Esophagus mucosa (tissue), 1 donor: ENCODE measurements around the gene SSNA1. TPM values are rescaled to one million over a fixed set of nuclear protein-coding genes. Genes with fewer than 3 reads are reported as not detected.

Experiments used
- ATAC-seq: fragments of 200-7000 bp; cut with Tn5 transposase; one replicate; pipeline ENCODE4 v1.9.1; 2020
- total RNA-seq: library from RNA; stranded (reverse); gene quantifications from one replicate; pipeline ENCODE4 v1.2.4, GENCODE V29; 2023
- donor health status: DM: yes; HTN: yes; CAD: no.

SSNA1 gene
- total RNA-seq, 1 donor from 2014 or later: 86.8 TPM

DNA sequence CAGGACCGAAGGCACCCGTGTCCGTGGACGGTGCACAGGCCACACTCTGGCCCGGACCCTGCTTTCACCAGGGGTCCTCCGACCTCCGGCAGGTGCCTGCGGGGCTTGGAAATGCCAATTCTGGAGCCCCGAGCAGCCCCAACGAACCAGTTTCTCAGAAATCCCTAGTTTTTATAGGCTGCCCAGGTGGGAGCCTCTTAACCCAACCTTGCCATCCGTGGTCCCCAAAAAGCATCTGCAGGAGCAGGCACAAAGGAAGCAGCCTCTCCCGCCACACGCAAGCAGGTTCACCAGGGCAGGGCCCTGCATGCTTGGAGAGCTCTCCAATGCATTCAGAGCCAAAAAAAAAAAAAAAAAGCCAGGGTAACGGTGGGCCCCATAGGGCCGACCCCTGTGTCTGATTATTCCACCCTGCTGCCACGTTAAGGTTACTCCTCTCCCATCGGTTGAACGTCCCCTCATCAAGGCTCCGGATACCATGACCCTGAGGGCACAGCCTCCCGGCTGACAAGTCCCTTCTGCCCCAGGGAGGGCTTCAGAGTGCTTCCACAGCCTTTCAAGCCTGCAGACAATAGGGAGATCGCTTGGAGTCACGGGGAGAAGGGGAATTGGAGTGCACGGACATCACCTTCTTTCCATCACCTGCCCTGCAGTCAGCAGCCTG lies 12.9 kb downstream of the SSNA1 start:
- no peak for ATAC-seq

- no peak for ATAC-seq
These were observed 14.5 kb downstream of the SSNA1 start for GRCh38 chr9:137202966-137203365.

- ATAC-seq: no peak
These were observed 16.3 kb downstream of the SSNA1 start for GRCh38 chr9:137204731-137205125.

GRCh38 chr9:137205126-137206069 lies 16.9 kb downstream of the SSNA1 start, which contains the start of the genes NDOR1 and TMEM203:
Gene NDOR1 (plus strand): TSS chr9:137205700. CDS start chr9:137205778, 78 bp downstream.
Gene TMEM203 (minus strand): TSS chr9:137205648. CDS start chr9:137205414, 234 bp downstream.
- ATAC-seq: peak; percentile 69

GRCh38 chr9:137206602-137207001 lies 18.1 kb downstream of the SSNA1 start:
- no peak for ATAC-seq

GRCh38 chr9:137211532-137211931 lies 23.1 kb downstream of the SSNA1 start:
- ATAC-seq: no peak

DNA sequence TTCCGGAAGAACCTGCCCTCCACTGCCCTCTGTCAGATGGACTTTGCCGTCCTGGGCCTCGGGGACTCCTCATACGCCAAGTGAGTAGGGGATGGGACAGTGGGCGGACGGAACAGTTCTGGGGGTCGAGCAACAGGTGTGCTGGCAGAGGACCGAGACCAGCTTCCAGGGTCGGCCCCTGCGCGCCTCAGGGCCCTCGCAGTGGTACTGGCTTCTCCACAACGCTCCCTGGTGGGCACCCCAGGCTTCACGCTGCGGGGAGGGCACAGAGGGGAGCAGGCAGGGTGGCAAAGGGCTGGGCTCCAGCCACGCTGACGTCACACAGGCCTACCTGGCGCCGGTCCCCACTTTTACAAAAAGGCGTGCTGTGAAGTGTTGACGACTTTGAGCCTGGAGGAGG lies 24.0 kb downstream of the SSNA1 start:
- no peak for ATAC-seq

- ATAC-seq: peak; percentile 1
These were observed 24.9 kb downstream of the SSNA1 start for GRCh38 chr9:137213160-137214060.

DNA sequence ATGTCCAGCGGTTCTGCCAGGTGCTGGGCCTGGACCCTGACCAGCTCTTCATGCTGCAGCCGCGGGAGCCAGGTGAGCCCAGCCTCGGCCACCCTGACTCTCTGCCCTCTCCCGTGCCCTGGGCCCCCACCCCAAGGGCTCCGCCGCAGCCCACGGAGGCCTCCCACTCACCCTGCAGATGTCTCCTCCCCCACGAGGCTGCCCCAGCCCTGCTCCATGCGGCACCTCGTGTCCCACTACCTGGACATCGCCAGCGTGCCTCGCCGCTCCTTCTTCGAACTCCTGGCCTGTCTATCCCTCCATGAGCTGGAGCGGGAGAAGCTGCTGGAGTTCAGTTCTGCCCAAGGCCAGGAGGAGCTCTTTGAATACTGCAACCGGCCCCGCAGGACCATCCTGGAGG lies 26.1 kb downstream of the SSNA1 start:
- ATAC-seq: no peak

GRCh38 chr9:137215196-137215986 lies 26.9 kb downstream of the SSNA1 start:
- no peak for ATAC-seq

DNA sequence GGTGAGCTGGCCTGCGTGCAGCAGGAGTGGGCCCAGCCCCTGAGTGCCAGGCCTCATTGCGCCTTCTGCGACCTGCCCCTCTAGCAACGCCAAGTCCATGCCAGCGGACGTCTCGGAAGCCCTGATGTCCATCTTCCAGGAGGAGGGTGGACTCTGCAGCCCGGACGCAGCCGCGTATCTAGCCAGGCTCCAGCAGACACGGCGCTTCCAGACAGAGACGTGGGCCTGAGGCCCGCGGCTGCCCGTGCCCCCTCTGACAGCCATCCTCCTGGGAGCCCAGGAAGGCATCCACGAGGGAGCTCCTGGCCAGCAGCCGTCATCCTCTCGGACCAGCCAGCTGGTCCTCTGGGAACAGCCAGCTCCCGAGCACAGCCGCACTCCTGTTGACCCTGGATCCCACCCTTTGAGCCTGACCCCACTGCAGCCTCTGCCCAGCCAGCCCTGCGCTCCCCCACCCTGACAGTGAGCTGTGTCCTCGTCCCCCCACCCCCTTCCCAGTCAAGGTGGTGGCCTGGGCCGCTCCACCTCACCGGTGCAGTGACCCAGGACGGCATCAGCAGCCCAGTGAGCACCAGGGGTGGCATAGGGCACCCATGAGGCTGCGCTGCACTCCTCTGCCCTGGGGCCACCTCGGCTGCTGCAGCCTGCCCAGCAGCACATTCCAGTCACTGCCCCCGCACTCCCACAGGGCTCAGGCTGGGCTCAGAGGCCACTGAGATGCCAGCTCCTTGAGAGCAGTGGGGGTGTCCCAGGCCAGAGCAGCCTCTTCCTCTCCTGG lies 27.9 kb downstream of the SSNA1 start:
- ATAC-seq: no peak

DNA sequence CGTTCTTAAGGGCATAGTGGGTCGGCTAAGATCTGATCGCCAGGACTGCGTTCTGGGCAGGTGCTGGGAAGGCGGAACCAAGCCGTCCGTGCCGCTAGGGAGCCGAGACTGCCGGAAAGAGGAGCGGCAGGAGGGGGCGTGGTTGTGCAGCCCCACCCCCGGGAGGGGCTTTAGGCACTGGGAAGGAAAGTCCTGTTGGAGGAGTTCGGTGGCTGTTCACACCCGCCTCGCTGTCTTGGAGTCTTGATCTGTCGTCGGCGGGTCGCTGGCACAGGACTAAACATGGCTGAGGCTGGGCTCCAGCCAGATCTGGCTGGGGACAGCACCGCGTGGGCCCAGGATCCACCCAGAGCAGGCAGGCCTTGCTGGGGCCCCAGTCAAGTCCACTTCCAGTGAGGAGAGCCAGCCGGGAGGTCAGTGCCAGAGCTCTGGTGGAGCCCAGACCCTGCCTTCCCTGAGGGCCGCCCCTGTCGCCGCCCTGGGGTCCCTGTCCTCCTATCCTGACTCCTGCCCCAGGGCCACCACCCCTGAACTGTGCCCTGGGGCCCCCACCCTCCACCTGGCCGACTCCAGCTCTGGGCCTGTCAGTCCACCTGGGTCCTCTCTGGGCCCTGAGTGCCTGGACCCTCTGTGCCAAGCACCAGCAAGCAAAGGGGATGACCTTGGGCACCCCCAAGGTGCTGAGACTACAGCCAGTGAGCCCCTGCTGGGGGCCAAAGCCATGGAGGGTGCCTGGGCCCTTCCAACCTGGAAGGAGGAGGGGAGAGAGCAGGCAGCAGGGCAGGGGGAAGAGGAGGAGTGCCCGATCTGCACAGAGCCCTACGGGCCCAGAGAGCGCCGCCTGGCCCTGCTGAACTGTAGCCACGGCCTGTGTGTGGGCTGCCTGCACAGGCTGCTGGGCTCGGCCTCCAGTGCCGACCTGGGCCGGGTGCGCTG lies 29.1 kb downstream of the SSNA1 start:
- peak; percentile 79 for ATAC-seq

DNA sequence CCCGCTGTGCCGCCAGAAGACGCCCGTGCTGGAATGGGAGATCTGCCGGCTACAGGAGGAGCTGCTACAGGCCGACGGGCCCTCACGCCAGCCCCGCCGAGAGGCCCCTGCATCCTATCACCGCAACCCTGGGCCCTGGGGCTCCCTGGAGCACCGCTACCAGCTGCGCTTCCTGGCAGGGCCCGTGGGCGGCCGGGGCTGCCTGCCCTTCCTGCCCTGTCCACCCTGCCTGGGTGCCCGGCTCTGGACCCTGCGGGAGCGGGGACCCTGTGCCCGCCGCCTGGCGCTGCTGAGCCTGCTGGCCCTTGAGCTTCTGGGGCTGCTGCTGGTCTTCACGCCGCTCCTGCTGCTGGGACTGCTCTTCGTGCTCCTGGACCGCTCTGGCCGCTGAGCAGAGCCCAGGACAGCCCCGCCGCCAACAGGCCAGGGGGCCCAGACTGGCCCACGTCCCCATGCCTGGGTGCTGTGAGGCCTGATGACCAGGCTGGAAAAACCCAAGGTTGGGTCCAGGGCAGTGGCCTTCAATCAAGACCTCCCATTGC lies 29.8 kb downstream of the SSNA1 start:
- no peak for ATAC-seq

DNA sequence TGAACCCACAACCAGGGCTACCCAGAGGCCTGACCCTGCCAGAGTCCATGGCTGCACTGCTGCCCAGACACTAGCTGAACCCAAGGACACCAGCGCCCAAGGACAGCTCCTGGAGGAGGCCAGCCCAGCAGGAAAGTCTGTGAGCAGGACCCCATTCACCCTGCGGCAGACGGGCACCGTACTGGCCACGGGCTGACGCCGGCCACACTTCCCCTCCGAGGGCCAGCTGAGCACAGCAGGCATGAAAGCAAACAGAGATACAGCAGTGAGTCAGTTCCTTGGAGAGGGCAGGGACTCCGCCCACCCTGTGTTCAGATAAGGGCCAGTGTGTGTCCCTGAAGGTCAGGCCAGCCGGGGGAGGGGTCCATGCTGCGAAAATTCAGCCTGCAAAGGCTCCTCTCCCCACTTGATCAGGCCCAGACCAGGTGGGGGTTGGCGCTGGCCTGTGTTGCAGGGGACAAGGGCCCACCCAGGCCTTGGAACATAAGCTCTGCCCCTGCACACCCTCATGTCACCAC lies 30.3 kb downstream of the SSNA1 start:
- no peak for ATAC-seq

DNA sequence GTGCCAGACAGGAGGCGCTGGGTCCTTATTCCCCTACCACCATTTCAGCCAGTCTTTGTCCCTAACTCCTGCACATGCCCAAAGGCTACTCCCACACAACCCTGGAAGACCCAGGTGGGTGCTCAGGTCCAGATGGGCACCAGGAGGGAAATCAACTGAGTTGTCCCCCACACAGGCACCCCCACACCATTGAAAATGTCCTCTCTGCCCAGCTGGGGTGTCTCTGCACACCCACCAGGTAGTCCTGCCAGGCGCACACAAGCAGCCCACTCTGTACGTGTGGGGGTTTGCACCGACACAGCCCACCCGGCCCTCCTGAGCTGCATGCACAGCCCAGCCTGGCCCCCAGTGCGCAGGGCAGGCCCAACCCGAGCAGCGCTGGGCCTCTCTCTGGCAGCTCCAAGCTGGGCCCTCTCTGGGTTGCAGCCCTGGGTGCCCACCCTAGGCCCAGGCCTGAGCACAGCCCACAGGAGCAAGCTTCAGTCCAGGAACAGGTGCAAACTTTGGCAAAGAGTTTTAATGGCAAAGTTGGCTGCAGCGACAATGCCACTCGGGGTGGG lies 31.4 kb downstream of the SSNA1 start:
- no peak for ATAC-seq

DNA sequence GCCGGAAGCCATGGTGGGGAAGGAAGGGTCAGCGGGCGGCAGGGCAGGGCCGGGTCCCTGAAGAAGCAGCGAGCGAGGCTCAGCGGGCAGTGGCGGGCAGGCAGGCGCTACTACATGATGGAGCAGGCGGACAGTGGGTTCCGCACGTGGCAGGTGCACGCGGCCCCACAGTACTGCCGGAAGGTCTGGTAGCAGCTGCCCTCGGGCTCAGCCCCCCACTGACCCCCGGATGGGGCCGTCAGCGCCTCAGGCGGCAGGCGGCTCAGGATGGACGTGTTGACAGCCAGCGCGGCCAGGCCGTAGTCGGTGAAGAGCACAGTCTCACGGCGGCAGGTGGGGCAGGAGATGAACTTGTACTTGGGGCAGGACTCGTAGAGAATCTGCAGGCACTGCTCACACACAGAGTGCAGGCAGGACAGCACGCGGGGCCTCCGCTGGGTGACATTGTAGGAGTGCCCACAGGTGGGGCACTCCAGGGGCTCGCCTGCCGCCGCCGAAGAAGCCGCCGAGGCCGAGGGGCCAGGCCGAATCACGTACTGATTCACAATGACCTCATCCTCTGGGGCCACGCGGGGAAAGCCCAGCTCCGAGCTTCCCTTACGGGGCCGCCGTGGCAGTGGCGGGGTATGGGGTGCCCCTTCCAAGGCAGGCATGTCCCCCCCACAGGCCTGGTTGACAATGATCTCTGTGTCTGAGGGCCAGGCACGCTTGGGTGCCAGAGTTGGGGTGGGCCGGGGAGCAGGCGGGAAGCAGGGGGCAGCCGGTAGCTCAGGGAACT lies 32.0 kb downstream of the SSNA1 start:
- no peak for ATAC-seq

- ATAC-seq: no peak
These were observed 32.6 kb downstream of the SSNA1 start for GRCh38 chr9:137221095-137221505.

GRCh38 chr9:137221506-137222111 lies 33.1 kb downstream of the SSNA1 start:
- no peak for ATAC-seq
